GM19240 (cell line): ENCODE data around the gene PIP5K1B.

Experiments used
- DNase-seq: peaks from one replicate; pipeline ENCODE4 v3.0.0; 2011; ENCODE audit warnings: low spot score; ENCODE audit not compliant: insufficient read length

Gene PIP5K1B

GRCh38 chr9:68771376-68771775, 66.3 kb downstream of the PIP5K1B start:
- DNase-seq: no peak

GRCh38 chr9:68775003-68775730, 70.1 kb downstream of the PIP5K1B start:
- DNase-seq: no peak

- DNase-seq: no peak
These were observed 72.2 kb downstream of the PIP5K1B start for GRCh38 chr9:68777070-68777763.

- DNase-seq: no peak
These were observed 73.6 kb downstream of the PIP5K1B start for GRCh38 chr9:68778635-68779034.

DNA sequence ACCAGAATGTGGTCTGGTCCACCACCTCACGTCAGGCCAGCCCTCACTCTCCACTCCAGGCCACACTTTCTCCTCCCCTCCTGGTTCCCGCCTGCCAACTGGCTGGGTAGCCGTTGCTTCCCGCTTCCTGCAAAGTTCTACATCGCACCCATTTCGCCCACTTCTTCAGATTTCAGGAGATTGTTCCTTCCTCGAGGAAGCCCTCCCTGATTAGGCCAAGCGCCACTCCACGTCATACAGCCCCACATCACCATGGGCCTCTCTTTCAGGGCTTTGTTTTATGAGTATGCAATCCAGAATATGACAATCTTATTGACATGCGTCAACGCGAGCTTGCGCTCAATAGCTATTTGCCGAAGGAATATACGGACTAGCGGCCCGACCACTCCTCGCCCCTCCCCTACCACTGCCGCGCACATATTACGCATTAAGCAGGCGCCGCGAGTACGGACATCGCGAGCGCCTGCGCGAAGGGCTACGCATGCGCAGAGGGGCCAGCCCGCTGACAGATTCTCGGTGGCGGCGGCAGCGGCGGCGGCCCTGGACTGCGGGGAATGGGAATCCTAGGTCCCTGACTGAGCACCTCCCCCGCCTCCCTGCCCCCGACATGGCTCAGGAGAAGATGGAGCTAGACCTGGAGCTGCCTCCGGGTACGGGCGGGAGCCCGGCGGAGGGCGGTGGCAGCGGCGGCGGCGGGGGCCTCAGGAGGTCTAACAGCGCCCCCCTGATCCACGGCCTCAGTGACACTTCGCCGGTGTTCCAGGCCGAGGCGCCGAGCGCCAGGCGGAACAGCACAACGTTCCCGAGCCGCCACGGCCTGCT, 74.7 kb downstream of the PIP5K1B start:
- DNase-seq: peak; percentile 47

GRCh38 chr9:68780380-68780712, 75.3 kb downstream of the PIP5K1B start:
- no peak for DNase-seq

- DNase-seq: no peak
These were observed 75.7 kb downstream of the PIP5K1B start for GRCh38 chr9:68780720-68781119.

GRCh38 chr9:68781928-68782327, 76.9 kb downstream of the PIP5K1B start:
- DNase-seq: no peak

DNA sequence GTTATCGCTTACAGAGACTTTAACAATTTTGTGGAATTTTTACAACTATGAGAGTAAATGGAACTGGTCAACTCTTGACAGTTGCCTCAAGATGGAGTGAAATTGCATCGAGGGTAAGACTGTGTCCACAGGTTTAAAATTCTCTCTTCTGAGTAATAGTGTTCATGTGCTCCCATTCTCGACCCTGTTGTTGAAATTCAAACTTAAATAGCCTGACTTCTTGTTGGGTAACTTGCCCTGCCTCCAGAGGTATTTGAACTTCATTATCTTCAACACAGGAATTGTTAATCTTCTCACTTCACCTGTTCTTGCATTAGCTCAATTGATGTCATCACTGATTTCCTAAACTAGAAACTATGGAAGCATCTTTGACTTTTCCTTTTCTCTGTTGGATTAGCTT, 77.5 kb downstream of the PIP5K1B start:
- no peak for DNase-seq

DNA sequence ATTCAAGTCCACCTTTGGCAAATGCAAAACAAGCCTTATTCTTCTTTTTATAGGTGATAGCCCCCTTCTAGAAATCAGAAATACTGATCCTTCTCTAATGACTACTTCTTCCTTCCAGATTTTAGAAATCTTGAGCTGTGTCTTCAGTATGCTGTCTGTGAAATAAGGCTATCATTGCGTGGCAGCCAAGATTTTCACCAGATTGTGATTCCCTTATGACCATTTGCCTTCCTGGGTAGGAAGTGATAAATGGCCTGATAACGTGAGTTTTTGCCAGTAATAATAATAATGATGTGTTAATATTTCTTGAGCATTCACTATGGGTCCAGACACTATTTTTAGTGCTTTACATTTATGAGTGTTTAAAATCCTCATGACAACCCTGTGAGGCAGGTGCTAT, 80.9 kb downstream of the PIP5K1B start:
- no peak for DNase-seq

DNA sequence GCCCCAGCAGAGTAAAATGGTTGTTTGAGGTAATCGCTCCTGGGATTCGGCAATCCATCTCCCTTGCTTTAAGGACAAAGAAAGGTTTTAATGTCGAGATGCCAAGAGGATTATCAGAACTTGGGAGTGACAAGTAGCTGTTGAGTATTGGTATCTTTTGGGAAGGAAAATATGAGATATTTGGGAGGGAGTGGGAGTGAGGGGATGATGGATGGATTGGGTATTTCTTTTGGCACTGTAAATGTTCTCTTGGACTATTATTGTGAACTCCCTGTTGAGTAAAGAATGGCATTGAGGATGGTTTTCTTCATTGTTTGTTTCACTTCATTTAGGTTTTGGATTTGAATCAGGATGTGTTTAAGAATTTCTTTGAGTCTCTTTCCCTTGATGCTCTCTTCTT, 86.1 kb downstream of the PIP5K1B start:
- DNase-seq: no peak

DNA sequence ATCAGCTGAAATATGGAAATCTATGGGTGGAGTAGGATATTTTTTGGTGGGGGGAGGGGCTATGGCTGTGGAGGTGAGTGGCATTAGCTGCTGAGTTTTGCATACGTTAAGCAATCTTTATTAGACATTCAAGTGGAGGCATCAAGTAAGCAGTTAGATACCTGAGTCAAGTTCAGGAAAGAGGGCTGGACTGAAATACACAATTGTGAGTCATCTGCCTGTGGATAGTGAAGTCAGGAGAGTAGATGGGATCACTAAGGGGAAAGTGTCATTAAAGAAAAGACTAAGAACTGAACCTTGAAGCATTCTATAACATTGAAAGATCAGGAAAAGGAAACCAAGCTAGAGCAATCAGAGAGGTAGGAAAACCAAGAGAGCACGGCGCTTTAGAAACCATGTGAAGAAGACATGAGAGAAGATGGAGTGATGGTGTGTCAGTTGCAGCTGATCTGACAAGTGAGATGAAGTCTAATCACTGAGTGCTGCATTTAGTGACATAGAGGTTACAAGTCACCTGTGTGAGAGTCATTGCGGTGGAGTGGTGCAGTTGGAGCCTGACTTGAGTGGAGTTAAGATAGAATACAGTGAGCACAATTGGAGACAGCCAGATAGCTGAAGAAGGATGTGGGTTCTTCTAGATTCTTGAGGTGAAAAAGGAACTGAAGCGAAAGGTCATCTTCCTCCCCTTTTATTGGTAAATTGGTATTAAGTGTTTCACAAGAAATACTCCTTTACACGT, 88.7 kb downstream of the PIP5K1B start:
- DNase-seq: no peak

DNA sequence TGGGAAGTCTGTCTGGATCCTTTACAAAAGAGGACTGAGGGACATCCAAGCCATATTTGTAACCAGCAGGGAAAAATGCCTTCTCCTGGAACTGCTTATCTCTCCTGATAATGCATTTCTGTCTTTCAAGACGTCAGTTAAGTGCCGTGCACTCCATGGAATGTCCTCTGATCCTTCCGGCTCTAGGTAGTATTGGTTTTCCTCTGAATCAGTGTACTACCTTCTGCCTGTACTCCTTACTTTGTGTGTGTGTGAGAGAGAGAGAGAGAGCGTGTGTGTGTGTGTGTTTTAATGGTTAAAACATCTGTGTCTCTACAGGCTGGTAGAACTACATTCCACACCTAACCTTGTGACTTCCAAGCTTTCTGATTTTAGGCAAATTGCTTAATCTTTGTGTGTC, 89.9 kb downstream of the PIP5K1B start:
- DNase-seq: no peak

- DNase-seq: no peak
These were observed 90.4 kb downstream of the PIP5K1B start for GRCh38 chr9:68795411-68795810.

DNA sequence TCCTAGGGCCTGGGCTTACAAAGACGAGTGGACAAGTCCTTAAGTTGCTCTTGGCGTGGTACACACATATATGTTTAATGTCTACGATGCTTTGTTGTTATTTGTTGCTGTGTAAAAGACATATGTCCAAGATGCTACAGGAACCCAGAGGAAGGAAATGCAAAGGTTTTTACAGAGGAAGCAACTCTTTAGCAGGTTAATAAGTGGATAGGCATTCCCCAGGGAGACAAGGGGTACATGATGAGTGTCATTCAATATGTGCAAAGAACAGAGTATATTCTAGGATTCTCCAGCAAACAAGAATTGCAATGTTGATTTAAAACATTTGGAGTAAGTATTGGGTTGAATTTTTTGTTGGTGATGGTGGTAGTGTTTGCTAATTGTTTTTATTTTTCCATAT, 92.1 kb downstream of the PIP5K1B start:
- DNase-seq: no peak

DNA sequence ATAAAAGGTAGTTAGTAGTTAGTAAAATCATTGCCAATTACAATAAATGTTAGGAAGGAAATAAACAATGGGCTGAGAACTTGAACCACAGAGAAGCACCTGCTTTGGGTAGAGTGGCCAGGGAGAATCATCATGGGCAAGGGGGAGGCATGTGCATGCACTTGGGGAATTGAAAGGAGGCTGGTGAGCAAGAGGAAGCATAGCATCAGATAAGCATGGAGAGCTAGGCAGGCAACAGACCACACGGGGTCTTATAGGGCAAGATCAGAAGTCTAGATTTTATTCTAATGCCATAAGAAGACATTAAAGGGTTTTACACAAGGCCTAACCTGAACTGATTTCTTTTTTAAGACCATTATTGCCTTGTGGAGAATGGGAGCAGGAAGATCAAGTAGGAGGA, 93.4 kb downstream of the PIP5K1B start:
- no peak for DNase-seq

DNA sequence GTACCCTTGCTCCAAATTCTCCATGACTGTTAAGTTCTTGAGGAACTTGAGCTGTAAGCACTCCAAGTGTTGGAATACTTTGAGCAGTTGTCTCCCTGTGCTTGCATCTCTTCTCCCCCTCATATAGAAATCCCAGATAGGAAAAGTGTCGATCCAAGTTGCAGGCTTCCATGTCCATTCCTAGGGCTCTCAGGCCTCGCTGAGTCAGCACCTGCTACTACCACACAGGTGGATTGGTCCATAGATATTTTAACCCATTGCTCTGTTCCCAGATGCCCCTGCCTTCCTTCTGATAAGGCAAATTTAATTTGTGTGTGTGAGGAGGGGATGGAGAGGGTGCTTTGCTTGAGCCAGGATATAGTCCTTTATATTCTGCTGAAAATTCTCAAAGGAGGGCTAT, 95.8 kb downstream of the PIP5K1B start:
- DNase-seq: no peak

DNA sequence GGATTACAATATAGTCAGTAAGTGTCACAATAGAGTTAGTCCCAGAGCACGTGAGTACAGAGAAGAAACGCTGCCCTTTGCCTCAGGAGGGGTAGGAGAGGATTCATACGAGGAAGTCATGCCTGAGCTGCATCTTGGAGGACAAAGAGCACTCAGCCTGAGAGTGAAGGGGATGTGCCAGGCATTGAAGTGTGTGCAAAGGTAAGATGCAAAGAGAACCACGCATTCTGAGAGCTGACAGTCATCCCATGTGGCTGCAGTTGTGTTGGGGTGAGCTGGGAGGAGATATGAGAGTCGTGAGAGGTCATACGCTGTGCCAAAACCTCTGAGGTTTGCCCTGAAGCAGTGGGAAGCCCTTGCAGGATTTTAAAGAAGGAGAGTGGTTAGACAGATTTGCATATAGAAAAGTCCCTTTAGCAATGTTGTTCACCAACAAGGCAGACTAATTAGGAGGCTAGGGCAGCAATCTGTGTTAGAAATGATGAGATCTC, 97.5 kb downstream of the PIP5K1B start:
- DNase-seq: peak; percentile 48

DNA sequence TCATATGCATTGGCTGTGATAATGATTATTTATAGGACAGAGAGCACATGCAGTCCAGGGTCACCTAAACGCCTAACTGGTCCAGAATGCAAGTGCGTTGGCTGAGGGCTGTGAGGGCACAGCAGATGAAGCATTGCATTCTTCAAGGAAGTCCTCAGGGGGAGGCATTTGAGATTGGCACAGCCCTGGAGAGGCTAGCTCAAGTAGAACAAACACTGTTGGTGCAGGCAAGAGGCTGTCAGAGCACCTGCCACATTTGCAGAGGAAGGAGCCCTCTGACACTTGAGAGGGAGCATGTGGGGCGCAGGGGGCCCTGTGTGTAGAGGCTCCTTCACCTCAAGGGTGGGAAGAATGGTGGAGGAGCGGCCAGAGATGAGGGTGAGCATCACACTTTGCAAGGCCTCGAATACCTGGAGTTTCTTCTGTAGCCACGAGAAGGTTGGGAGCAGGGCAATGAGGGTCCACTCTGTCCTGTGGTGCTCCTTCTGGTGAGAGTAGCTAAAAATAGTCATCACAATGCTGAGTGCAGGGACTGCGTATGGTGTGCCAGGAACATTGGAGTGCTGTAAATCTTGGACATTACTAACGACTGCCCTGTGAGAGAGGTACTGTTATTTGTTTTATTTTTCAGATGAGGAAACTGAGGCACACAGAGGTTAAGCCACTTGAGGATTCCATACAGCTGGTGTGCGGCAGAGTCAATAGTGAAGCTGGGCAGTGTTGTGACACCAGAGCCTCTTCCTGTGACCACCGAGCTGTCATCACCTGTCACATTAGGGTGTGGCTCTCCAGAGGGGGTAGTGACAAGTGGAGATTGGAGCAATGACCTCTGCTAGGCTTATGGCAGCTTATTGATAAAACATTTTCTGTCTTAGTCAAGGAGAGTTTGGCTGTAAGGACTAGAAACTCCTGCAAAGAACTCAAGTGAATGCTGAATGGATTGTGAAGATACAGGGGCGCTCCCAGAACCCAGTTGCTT, 100.2 kb downstream of the PIP5K1B start:
- DNase-seq: no peak

GRCh38 chr9:68805890-68806517, 101.0 kb downstream of the PIP5K1B start:
- DNase-seq: no peak
